DND-41 (cell line): ENCODE data around the gene PTPRG.

Experiments used
- ATAC-seq: fragments of 200-7000 bp; cut with Tn5 transposase; 3 replicates; pipeline ENCODE4 v1.9.1; 2021; ENCODE audit warnings: low read depth; ENCODE audit not compliant: insufficient read depth
- DNase-seq: peaks from one replicate; pipeline ENCODE4 v3.0.0-alpha.2; 2020
- H2AFZ ChIP-seq: 2 replicates; pipeline ENCODE4 v1.6.0; 2012; ENCODE audit warnings: low read depth, low read length
- H3K27ac ChIP-seq: 2 replicates; pipeline ENCODE4 v1.5.1; 2012; ENCODE audit warnings: low read length, inconsistent platforms
- H3K27me3 ChIP-seq: fragments of 200-600 bp; sonication (generic); 2 replicates; pipeline ENCODE4 v1.6.0; 2012; ENCODE audit warnings: low read length, mild to moderate bottlenecking, inconsistent platforms; ENCODE audit not compliant: insufficient read depth, poor library complexity
- H3K36me3 ChIP-seq: 2 replicates; pipeline ENCODE4 v1.5.1; 2012; ENCODE audit warnings: low read length, inconsistent platforms; ENCODE audit not compliant: insufficient read depth
- H3K4me1 ChIP-seq: 2 replicates; pipeline ENCODE4 v1.5.1; 2012; ENCODE audit warnings: mild to moderate bottlenecking, low read length; ENCODE audit not compliant: insufficient read depth
- H3K4me2 ChIP-seq: 2 replicates; pipeline ENCODE4 v1.6.0; 2012; ENCODE audit warnings: mild to moderate bottlenecking, moderate library complexity, low read length, inconsistent platforms; ENCODE audit not compliant: insufficient read depth
- H3K4me3 ChIP-seq, 2 experiments: fragments of 200-600 bp in 1 of 2; shearing (Covaris generic) in 1 of 2; 2 replicates each; pipeline ENCODE4 v1.5.1; 2012 to 2016; ENCODE audit warnings: inconsistent platforms in 2 of 2, low read length in 2 of 2, mild to moderate bottlenecking in 2 of 2, low read depth in 1 of 2, moderate library complexity in 1 of 2
- H3K79me2 ChIP-seq: 2 replicates; pipeline ENCODE4 v1.6.0; 2012; ENCODE audit warnings: low read length, inconsistent platforms; ENCODE audit not compliant: insufficient read depth
- H3K9ac ChIP-seq: 2 replicates; pipeline ENCODE4 v1.6.0; 2012; ENCODE audit warnings: low read depth, mild to moderate bottlenecking, inconsistent platforms, low read length, moderate library complexity
- H3K9me3 ChIP-seq: 2 replicates; pipeline ENCODE4 v1.5.1; 2012; ENCODE audit warnings: low read length, moderate library complexity, mild to moderate bottlenecking, inconsistent platforms; ENCODE audit not compliant: insufficient read depth, severe bottlenecking
- H4K20me1 ChIP-seq: 2 replicates; pipeline ENCODE4 v1.6.0; 2012; ENCODE audit warnings: low read length; ENCODE audit not compliant: insufficient read depth
- CTCF ChIP-seq: IDR thresholded peaks from 2 replicates; pipeline ENCODE4 v1.5.1; 2012; ENCODE audit warnings: borderline replicate concordance, low read length, moderate library complexity, mild to moderate bottlenecking; ENCODE audit not compliant: poor library complexity, severe bottlenecking; ENCODE audit errors: extremely low read depth
- EZH2 ChIP-seq: IDR thresholded peaks from 3 replicates; pipeline ENCODE4 v1.6.1; 2012; ENCODE audit warnings: borderline replicate concordance, low read depth, mild to moderate bottlenecking, moderate library complexity, low read length, inconsistent platforms; ENCODE audit not compliant: severe bottlenecking

Gene PTPRG

GRCh38 chr3:62207197-62207596 lies 645.8 kb downstream of the PTPRG start:
- no peak overlapping the region for H3K27ac ChIP-seq
- 0 out of 2 replicates have a peak, but pooled peaks cover 4% of the 10 kb centered on the region for H3K36me3 ChIP-seq
- no peaks in the 10 kb centered on the region for H3K79me2 ChIP-seq
- no peak overlapping the region for H3K4me3 ChIP-seq
- DNase-seq (no peak), ATAC-seq (no peak)
- H2AFZ ChIP-seq: no peak overlapping the region
- no peak overlapping the region for H3K4me2 ChIP-seq
- TF ChIP-seq CTCF: no peak
- TF ChIP-seq EZH2: no peak
- H3K9me3 ChIP-seq: no peaks in the 10 kb centered on the region
- H3K9ac ChIP-seq: no peak overlapping the region
- no peaks in the 10 kb centered on the region for H4K20me1 ChIP-seq
- H3K4me1 ChIP-seq: no peaks in the 10 kb centered on the region
- H3K27me3 ChIP-seq: no peaks in the 10 kb centered on the region

- Histone ChIP-seq H3K9me3 (no peaks in the 10 kb centered on the region), H3K36me3 (0 out of 2 replicates have a peak, but pooled peaks cover 4% of the 10 kb centered on the region), H3K9ac (no peak overlapping the region), H3K27me3 (no peaks in the 10 kb centered on the region), H3K79me2 (no peaks in the 10 kb centered on the region), H3K4me3 (no peak overlapping the region), H3K4me2 (no peak overlapping the region), H2AFZ (no peak overlapping the region), H3K4me1 (no peaks in the 10 kb centered on the region), H3K27ac (no peak overlapping the region), H4K20me1 (no peaks in the 10 kb centered on the region)
- no peak for DNase-seq
- TF ChIP-seq EZH2 (no peak), CTCF (no peak)
- ATAC-seq: no peak
Measured at GRCh38 chr3:62208385-62208784, 647.0 kb downstream of the PTPRG start.

- H3K4me2 ChIP-seq: no peak overlapping the region
Measured at GRCh38 chr3:62209101-62209500, 647.7 kb downstream of the PTPRG start.

More at GRCh38 chr3:62209101-62209500, 647.7 kb downstream of the PTPRG start:
- no peaks in the 10 kb centered on the region for H3K79me2 ChIP-seq
- H2AFZ ChIP-seq: no peak overlapping the region
- no peaks in the 10 kb centered on the region for H3K27me3 ChIP-seq
- no peaks in the 10 kb centered on the region for H3K36me3 ChIP-seq
- H3K9ac ChIP-seq: no peak overlapping the region
- ATAC-seq: no peak
- no peaks in the 10 kb centered on the region for H4K20me1 ChIP-seq
- H3K4me3 ChIP-seq: no peak overlapping the region
- no peak for TF ChIP-seq CTCF
- no peak for TF ChIP-seq EZH2
- H3K9me3 ChIP-seq: no peaks in the 10 kb centered on the region
- H3K27ac ChIP-seq: no peak overlapping the region
- DNase-seq: no peak
- no peaks in the 10 kb centered on the region for H3K4me1 ChIP-seq
